ENCODE data around the gene SBF2.

DNA sequence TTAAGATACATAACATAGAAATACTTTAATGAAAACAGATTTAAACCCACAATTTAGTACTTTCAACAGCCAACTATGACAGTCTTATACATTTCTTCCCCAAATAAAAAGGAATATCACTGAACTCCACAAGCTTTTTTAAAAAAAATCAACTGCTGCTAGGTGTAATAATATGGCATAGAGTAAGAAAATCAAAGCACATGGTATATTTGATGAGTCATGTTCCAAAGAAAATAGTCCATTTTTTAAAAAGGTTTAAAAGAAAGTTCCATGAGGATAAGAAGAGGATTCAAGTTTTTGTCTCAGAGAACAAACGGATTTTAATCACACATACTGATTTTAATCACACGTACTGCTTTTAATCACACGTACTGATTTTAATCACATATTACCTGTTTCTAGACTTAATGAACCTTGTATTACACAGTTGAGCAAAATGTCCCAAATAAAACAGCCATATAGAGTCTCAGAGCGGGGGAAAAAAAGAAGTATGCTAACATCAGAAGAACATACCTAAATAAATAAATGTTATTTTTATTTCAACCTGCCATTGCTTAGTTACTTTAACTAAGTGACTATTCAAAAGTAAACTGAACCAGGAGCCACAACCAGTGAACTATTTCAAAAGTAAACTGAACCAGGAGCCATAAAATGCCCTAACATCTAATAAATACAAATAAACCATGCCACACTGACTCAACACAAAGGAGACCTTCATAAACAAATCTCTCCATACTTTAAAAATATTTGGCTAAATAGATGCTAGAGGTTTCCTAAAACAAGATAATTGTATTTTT is 198.4 kb downstream of the SBF2 start:
- TF ChIP-seq POLR2AphosphoS5 (IDR thresholded peaks at IDR 0.05; ENCODE audit: low read depth) (no peak), SPI1 (IDR thresholded peaks at IDR 0.05; ENCODE audit: borderline replicate concordance, low read depth) (no peak), GABPA (IDR thresholded peaks at IDR 0.05; ENCODE audit: low read depth) (no peak)
- TF ChIP-seq, protein P1, sequence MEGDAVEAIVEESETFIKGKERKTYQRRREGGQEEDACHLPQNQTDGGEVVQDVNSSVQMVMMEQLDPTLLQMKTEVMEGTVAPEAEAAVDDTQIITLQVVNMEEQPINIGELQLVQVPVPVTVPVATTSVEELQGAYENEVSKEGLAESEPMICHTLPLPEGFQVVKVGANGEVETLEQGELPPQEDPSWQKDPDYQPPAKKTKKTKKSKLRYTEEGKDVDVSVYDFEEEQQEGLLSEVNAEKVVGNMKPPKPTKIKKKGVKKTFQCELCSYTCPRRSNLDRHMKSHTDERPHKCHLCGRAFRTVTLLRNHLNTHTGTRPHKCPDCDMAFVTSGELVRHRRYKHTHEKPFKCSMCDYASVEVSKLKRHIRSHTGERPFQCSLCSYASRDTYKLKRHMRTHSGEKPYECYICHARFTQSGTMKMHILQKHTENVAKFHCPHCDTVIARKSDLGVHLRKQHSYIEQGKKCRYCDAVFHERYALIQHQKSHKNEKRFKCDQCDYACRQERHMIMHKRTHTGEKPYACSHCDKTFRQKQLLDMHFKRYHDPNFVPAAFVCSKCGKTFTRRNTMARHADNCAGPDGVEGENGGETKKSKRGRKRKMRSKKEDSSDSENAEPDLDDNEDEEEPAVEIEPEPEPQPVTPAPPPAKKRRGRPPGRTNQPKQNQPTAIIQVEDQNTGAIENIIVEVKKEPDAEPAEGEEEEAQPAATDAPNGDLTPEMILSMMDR (IDR thresholded peaks at IDR 0.05; ENCODE audit: insufficient read depth, low read length) = no peak
- TF ChIP-seq, protein P2, sequence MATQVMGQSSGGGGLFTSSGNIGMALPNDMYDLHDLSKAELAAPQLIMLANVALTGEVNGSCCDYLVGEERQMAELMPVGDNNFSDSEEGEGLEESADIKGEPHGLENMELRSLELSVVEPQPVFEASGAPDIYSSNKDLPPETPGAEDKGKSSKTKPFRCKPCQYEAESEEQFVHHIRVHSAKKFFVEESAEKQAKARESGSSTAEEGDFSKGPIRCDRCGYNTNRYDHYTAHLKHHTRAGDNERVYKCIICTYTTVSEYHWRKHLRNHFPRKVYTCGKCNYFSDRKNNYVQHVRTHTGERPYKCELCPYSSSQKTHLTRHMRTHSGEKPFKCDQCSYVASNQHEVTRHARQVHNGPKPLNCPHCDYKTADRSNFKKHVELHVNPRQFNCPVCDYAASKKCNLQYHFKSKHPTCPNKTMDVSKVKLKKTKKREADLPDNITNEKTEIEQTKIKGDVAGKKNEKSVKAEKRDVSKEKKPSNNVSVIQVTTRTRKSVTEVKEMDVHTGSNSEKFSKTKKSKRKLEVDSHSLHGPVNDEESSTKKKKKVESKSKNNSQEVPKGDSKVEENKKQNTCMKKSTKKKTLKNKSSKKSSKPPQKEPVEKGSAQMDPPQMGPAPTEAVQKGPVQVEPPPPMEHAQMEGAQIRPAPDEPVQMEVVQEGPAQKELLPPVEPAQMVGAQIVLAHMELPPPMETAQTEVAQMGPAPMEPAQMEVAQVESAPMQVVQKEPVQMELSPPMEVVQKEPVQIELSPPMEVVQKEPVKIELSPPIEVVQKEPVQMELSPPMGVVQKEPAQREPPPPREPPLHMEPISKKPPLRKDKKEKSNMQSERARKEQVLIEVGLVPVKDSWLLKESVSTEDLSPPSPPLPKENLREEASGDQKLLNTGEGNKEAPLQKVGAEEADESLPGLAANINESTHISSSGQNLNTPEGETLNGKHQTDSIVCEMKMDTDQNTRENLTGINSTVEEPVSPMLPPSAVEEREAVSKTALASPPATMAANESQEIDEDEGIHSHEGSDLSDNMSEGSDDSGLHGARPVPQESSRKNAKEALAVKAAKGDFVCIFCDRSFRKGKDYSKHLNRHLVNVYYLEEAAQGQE (IDR thresholded peaks at IDR 0.05; ENCODE audit: insufficient replicate concordance, low read depth) = no peak
